ENCODE data around the gene ZNF226. TPM values are rescaled to one million over a fixed set of nuclear protein-coding genes. Genes with fewer than 3 reads are reported as not detected.
"Not testable (repeated sequence)": the region's sequence is repeated elsewhere in the genome, so short reads cannot be mapped to it uniquely, and the experiment has no call there.

Gene ZNF226
- total RNA-seq (2014; rRNA removed; shearing (Covaris generic)), result 8.9 and 12.0 TPM in 2 replicates

DNA sequence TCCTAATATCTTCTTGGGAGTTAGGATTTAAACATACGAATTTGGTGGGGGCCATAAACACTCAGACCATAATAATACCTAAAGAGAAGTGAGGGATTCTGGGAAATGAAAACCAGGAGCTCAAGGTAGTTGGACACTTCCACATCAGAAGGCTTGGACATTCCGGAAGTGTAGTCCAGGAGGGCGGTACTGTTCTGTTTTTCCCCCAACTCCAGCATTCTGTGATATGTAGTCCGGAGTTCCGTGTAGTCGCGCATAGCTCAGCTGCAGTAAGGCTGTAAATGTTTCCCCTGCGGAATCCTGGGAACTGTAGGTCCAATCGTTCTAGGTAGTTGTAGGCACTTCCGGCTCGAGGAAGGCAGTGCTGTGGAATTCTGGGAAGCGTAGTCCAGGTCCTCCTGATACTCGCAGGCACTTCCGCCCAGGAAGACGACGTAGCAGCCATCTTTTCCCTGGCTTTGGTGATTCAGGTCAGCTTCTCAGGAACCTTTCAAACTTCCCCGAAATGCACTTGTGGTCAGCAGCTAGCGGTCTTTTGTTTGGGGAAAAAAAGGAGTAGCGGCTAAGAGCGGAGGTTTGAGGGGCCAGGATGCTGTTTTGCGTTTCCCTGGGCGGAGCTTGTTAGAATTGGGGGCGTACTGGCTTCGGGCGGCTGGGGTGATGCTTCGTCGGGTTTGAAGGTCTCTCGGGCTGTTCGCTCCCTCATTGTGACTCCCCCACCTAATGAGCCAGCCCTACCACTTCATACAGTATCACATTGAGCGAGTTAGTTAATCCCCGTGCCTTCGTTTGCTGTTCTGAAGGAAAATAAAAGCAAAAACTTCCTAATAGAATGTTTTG lies at the start of gene ZNF226:
Gene ZNF226, plus strand, starts transcription at position 428 of the 840 bp plus-strand sequence. CDS start 4,981 bp downstream, outside the sequence.
- Histone ChIP-seq H3K4me3 (ENCODE audit: insufficient read depth, low read depth, low read length) (peak within 1 kb of the TSS; percentile 84), H3K27me3 (ENCODE audit: control insufficient read depth, insufficient read depth, low read length) (no peaks in the 10 kb centered on the region), H3K36me3 (replicated peaks; ENCODE audit: control insufficient read depth, insufficient read depth, low read length) (peaks cover 7% of the 10 kb centered on the region)
- peak; percentile 79 for DNase-seq

DNA sequence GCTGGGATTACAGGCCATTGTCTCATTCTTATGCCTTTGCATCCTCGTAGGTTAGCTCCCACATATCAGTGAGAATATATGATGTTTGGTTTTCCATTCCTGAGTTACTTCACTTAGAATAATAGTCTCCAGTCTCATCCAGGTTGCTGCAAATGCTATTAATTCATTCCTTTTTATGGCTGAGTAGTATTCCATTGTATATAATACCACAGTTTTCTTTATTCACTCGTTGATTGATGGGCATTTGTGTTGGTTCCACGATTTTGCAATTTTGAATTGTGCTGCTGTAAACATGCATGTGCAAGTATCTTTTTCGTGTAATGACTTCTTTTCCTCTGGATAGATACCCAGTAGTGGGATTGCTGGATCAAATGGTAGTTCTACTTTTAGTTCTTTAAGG lies 43.7 kb upstream of the ZNF226 start:
- DNase-seq; H3K36me3 ChIP-seq (replicated peaks; ENCODE audit: control insufficient read depth, insufficient read depth, low read length); H3K27me3 ChIP-seq (ENCODE audit: control insufficient read depth, insufficient read depth, low read length); H3K4me3 ChIP-seq (ENCODE audit: insufficient read depth, low read depth, low read length): not testable (repeated sequence)

DNA sequence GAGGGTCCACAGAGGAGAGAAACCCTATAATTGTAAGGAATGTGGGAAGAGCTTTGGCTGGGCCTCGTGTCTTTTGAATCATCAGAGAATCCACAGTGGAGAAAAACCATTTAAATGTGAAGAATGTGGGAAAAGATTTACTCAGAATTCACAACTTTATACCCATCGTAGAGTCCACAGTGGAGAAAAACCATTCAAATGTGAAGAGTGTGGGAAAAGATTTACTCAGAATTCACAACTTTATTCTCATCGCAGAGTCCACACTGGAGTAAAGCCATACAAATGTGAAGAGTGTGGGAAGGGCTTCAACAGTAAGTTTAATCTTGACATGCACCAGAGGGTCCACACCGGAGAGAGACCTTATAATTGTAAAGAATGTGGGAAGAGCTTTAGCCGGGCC lies 32.9 kb upstream of the ZNF226 start:
- no peak overlapping the region for H3K4me3 ChIP-seq (ENCODE audit: insufficient read depth, low read depth, low read length)
- H3K36me3 ChIP-seq (replicated peaks; ENCODE audit: control insufficient read depth, insufficient read depth, low read length), result peaks cover 1% of the 10 kb centered on the region
- DNase-seq, result no peak
- no peaks in the 10 kb centered on the region for H3K27me3 ChIP-seq (ENCODE audit: control insufficient read depth, insufficient read depth, low read length)

DNA sequence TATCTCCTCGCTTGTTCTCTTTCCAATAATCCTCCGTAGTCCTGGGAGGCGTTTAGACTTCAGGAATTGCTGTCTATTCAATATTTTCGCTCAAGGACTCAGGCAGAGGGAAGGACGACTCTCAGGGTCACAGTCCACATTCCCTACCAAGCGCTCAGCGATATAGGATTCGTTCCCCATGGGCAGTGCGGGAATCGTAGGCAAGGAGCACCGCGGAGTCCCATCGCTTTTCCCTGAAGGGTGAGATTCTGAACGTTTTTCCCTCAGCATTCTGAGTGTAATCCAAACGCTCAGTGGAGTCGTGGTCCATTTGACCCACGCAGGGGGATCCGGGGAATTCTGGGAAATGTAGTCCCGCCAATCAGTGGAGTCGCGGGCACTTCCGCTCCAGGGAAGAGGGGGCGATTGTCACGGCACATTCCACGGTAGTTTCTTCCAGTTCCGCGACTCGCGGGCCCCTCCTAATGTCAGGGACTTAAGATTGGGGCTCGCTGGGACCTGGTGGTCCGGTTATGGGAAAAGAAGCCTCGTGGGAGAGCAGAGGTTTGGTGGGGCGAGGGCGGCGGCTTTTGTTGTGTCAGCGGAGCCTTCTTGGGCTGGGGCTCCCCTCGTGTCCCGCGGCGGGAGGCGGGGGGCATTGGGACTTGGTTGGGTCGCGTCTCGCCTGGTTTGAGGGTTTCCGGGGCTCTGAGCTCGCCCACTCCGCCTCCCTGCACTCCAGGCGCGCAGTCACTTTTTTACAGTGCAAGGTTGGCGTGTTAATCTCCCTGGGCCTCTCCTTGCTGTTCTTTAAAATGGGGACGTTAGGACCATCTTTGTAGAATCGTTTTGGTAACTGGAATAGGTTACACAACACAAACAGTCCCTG lies 23.5 kb upstream of the ZNF226 start, which contains the start of gene ZNF234:
Gene ZNF234, plus strand, starts transcription at position 364 of the 868 bp plus-strand sequence. CDS start 3,079 bp downstream, outside the sequence.
- H3K36me3 ChIP-seq (replicated peaks; ENCODE audit: control insufficient read depth, insufficient read depth, low read length), result no peaks in the 10 kb centered on the region
- peak within 1 kb of the TSS; percentile 71 for H3K4me3 ChIP-seq (ENCODE audit: insufficient read depth, low read depth, low read length)
- peak; percentile 81 for DNase-seq
- H3K27me3 ChIP-seq (ENCODE audit: control insufficient read depth, insufficient read depth, low read length), result no peaks in the 10 kb centered on the region

- Histone ChIP-seq H3K27me3 (ENCODE audit: control insufficient read depth, insufficient read depth, low read length) (no peaks in the 10 kb centered on the region), H3K36me3 (replicated peaks; ENCODE audit: control insufficient read depth, insufficient read depth, low read length) (no peaks in the 10 kb centered on the region), H3K4me3 (ENCODE audit: insufficient read depth, low read depth, low read length) (peak overlapping the region; percentile 71)
- DNase-seq, result peak; percentile 40
Measured at GRCh38 chr19:44142059-44142433, 22.9 kb upstream of the ZNF226 start.

- Histone ChIP-seq H3K4me3 (ENCODE audit: insufficient read depth, low read depth, low read length) (no peak overlapping the region), H3K36me3 (replicated peaks; ENCODE audit: control insufficient read depth, insufficient read depth, low read length) (no peaks in the 10 kb centered on the region; the same call in none of the 2 replicates), H3K27me3 (ENCODE audit: control insufficient read depth, insufficient read depth, low read length) (no peaks in the 10 kb centered on the region)
- DNase-seq, result no peak
Measured at GRCh38 chr19:44149776-44150175, 15.1 kb upstream of the ZNF226 start.

GRCh38 chr19:44151491-44151890 lies 13.4 kb upstream of the ZNF226 start:
- Histone ChIP-seq H3K4me3 (ENCODE audit: insufficient read depth, low read depth, low read length) (no peak overlapping the region), H3K27me3 (ENCODE audit: control insufficient read depth, insufficient read depth, low read length) (no peaks in the 10 kb centered on the region), H3K36me3 (replicated peaks; ENCODE audit: control insufficient read depth, insufficient read depth, low read length) (peaks cover 5% of the 10 kb centered on the region)
- no peak for DNase-seq

DNA sequence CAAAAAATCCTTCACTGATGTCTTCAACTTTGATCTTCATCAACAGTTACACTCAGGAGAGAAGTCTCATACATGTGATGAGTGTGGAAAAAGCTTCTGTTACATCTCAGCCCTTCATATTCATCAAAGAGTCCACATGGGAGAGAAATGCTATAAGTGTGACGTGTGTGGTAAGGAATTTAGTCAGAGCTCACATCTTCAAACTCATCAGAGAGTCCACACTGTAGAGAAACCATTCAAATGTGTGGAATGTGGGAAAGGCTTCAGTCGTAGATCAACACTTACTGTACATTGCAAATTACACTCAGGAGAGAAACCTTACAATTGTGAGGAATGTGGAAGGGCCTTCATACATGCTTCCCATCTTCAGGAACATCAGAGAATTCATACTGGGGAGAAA lies 8.4 kb upstream of the ZNF226 start:
- H3K4me3 ChIP-seq (ENCODE audit: insufficient read depth, low read depth, low read length), result no peak overlapping the region
- H3K36me3 ChIP-seq (replicated peaks; ENCODE audit: control insufficient read depth, insufficient read depth, low read length), result peaks cover 16% of the 10 kb centered on the region

DNA sequence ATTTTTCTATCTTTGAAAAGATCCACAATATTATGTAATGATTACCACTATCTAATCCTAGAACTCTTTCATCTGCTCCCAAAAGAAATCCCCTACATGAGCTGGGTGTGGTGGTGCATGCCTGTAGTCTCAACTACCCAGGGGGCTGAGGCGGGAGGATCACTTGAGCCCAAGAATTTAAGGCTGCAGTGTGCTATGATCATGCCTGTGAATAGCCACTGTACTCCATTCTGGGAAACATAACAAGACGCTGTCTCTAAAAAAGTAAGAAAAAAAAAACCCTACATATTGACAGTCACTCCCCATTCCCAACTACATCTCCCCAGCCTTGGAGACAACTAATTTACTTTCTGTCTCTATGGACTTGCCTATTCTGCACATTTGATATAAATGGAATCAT lies 1.1 kb upstream of the ZNF226 start:
- no peak overlapping the region for H3K4me3 ChIP-seq (ENCODE audit: insufficient read depth, low read depth, low read length)
- no peaks in the 10 kb centered on the region for H3K27me3 ChIP-seq (ENCODE audit: control insufficient read depth, insufficient read depth, low read length)
- peaks cover 4% of the 10 kb centered on the region; the same call in 1 of the 2 replicates for H3K36me3 ChIP-seq (replicated peaks; ENCODE audit: control insufficient read depth, insufficient read depth, low read length)
- DNase-seq, result no peak

More for the DNA sequence above, 8.4 kb upstream of the ZNF226 start:
- no peaks in the 10 kb centered on the region for H3K27me3 ChIP-seq (ENCODE audit: control insufficient read depth, insufficient read depth, low read length)
- DNase-seq, result no peak

GRCh38 chr19:44164327-44164672 lies 600 bp upstream of the ZNF226 start:
- peak overlapping the region; percentile 84 for H3K4me3 ChIP-seq (ENCODE audit: insufficient read depth, low read depth, low read length)
- H3K27me3 ChIP-seq (ENCODE audit: control insufficient read depth, insufficient read depth, low read length), result no peaks in the 10 kb centered on the region
- peaks cover 4% of the 10 kb centered on the region; the same call in 1 of the 2 replicates for H3K36me3 ChIP-seq (replicated peaks; ENCODE audit: control insufficient read depth, insufficient read depth, low read length)
- no peak for DNase-seq

- not testable (repeated sequence) for H3K27me3 ChIP-seq (ENCODE audit: control insufficient read depth, insufficient read depth, low read length); H3K4me3 ChIP-seq (ENCODE audit: insufficient read depth, low read depth, low read length); DNase-seq
- peaks cover 33% of the 10 kb centered on the region for H3K36me3 ChIP-seq (replicated peaks; ENCODE audit: control insufficient read depth, insufficient read depth, low read length)
Measured at GRCh38 chr19:44170660-44171059, 5.8 kb downstream of the ZNF226 start.

GRCh38 chr19:44176590-44176989 lies 11.7 kb downstream of the ZNF226 start:
- no peaks in the 10 kb centered on the region for H3K27me3 ChIP-seq (ENCODE audit: control insufficient read depth, insufficient read depth, low read length)
- no peak for DNase-seq
- H3K4me3 ChIP-seq (ENCODE audit: insufficient read depth, low read depth, low read length), result no peak overlapping the region
- H3K36me3 ChIP-seq (replicated peaks; ENCODE audit: control insufficient read depth, insufficient read depth, low read length), result peaks cover 34% of the 10 kb centered on the region

GRCh38 chr19:44180968-44181367 lies 16.1 kb downstream of the ZNF226 start:
- no peak for DNase-seq
- Histone ChIP-seq H3K36me3 (replicated peaks; ENCODE audit: control insufficient read depth, insufficient read depth, low read length) (peaks cover 8% of the 10 kb centered on the region), H3K4me3 (ENCODE audit: insufficient read depth, low read depth, low read length) (no peak overlapping the region), H3K27me3 (ENCODE audit: control insufficient read depth, insufficient read depth, low read length) (no peaks in the 10 kb centered on the region)

DNA sequence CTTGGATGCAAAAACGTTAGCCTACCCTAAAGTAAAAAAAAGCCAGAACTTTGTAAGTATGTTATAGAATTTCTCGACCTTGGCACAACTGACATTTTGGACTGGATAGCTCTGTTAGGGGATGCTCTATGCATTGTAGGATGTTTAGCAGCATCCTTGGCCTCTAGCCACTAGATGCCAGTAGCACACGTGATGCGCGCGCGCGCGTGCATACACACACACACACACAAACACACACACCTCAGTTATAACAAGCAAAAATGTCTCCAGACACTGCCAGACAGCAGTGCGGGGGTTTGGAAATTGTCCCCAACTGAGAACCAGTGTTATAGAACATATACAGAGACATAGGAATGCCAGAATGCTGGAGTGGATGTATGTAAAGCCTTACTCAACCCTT lies 17.2 kb downstream of the ZNF226 start:
- no peak overlapping the region for H3K4me3 ChIP-seq (ENCODE audit: insufficient read depth, low read depth, low read length)
- no peaks in the 10 kb centered on the region for H3K27me3 ChIP-seq (ENCODE audit: control insufficient read depth, insufficient read depth, low read length)
- H3K36me3 ChIP-seq (replicated peaks; ENCODE audit: control insufficient read depth, insufficient read depth, low read length), result no peaks in the 10 kb centered on the region
- no peak for DNase-seq

GRCh38 chr19:44190020-44190419 lies 25.1 kb downstream of the ZNF226 start:
- Histone ChIP-seq H3K27me3 (ENCODE audit: control insufficient read depth, insufficient read depth, low read length) (no peaks in the 10 kb centered on the region), H3K36me3 (replicated peaks; ENCODE audit: control insufficient read depth, insufficient read depth, low read length) (no peaks in the 10 kb centered on the region), H3K4me3 (ENCODE audit: insufficient read depth, low read depth, low read length) (no peak overlapping the region)
- DNase-seq, result no peak
